ENCODE measurements around the gene ZNF532.

The ZNF532 gene

GRCh38 chr18:59006461-59007067 lies 141.9 kb downstream of the ZNF532 start:
- TF ChIP-seq SPI1 (IDR thresholded peaks at IDR 0.05; ENCODE audit: borderline replicate concordance, low read depth) (no peak), GABPA (IDR thresholded peaks at IDR 0.05; ENCODE audit: low read depth) (no peak), POLR2AphosphoS5 (IDR thresholded peaks at IDR 0.05; ENCODE audit: low read depth) (no peak), CTCF (IDR thresholded peaks at IDR 0.05; ENCODE audit: insufficient read depth, low read length) (no peak), REST (IDR thresholded peaks at IDR 0.05; ENCODE audit: insufficient replicate concordance, low read depth) (no peak)
- DNase-seq (ENCODE audit: low read depth in 1 of 2, low spot score in 1 of 2), result no peak
- no peak overlapping the region for H3K4me3 ChIP-seq (replicated peaks; ENCODE audit: insufficient read depth, low read length)
- H3K27me3 ChIP-seq (ENCODE audit: insufficient read depth, poor library complexity, severe bottlenecking), result no peaks in the 10 kb centered on the region
- H3K27ac ChIP-seq (replicated peaks), result no peak overlapping the region

GRCh38 chr18:59008302-59008974 lies 143.8 kb downstream of the ZNF532 start:
- H3K27ac ChIP-seq (replicated peaks), result no peak overlapping the region
- H3K27me3 ChIP-seq (ENCODE audit: insufficient read depth, poor library complexity, severe bottlenecking), result no peaks in the 10 kb centered on the region
- no peak for DNase-seq (ENCODE audit: low read depth in 1 of 2, low spot score in 1 of 2)
- no peak overlapping the region for H3K4me3 ChIP-seq (replicated peaks; ENCODE audit: insufficient read depth, low read length)
- no peak for TF ChIP-seq CTCF (IDR thresholded peaks at IDR 0.05; ENCODE audit: insufficient read depth, low read length)
- no peak for TF ChIP-seq GABPA (IDR thresholded peaks at IDR 0.05; ENCODE audit: low read depth)
- no peak for TF ChIP-seq POLR2AphosphoS5 (IDR thresholded peaks at IDR 0.05; ENCODE audit: low read depth)
- TF ChIP-seq REST (IDR thresholded peaks at IDR 0.05; ENCODE audit: insufficient replicate concordance, low read depth), result no peak
- TF ChIP-seq SPI1 (IDR thresholded peaks at IDR 0.05; ENCODE audit: borderline replicate concordance, low read depth), result no peak

GRCh38 chr18:59009846-59010245 lies 145.2 kb downstream of the ZNF532 start:
- H3K27me3 ChIP-seq (ENCODE audit: insufficient read depth, poor library complexity, severe bottlenecking), result no peaks in the 10 kb centered on the region
- TF ChIP-seq REST (IDR thresholded peaks at IDR 0.05; ENCODE audit: insufficient replicate concordance, low read depth), result no peak
- TF ChIP-seq SPI1 (IDR thresholded peaks at IDR 0.05; ENCODE audit: borderline replicate concordance, low read depth), result no peak
- no peak for TF ChIP-seq POLR2AphosphoS5 (IDR thresholded peaks at IDR 0.05; ENCODE audit: low read depth)
- TF ChIP-seq GABPA (IDR thresholded peaks at IDR 0.05; ENCODE audit: low read depth), result no peak
- TF ChIP-seq CTCF (IDR thresholded peaks at IDR 0.05; ENCODE audit: insufficient read depth, low read length), result no peak
- DNase-seq (ENCODE audit: low read depth in 1 of 2, low spot score in 1 of 2), result no peak

More at GRCh38 chr18:59009846-59010245, 145.2 kb downstream of the ZNF532 start:
- Histone ChIP-seq H3K27ac (replicated peaks) (no peak overlapping the region), H3K4me3 (replicated peaks; ENCODE audit: insufficient read depth, low read length) (no peak overlapping the region)

All from HL-60 (cell line).